Gastroesophageal sphincter (tissue), 4 donors: ENCODE data around the gene SPATA31D4. TPM values are rescaled to one million over a fixed set of nuclear protein-coding genes. Genes with fewer than 3 reads are reported as not detected.
"Not testable (repeated sequence)": the region's sequence is repeated elsewhere in the genome, so short reads cannot be mapped to it uniquely, and the experiment has no call there.

Experiments
- ATAC-seq: fragments of 150-250 bp; one replicate; pipeline ENCODE4 v1.9.1; 2016; ENCODE audit warnings: mild to moderate bottlenecking, moderate library complexity
- H3K27ac ChIP-seq, 4 donors: fragments of 200-600 bp; sonication (generic) in 3 of 4; 1 replicate in 3 of 4; 2 replicates in 1 of 4; pipeline ENCODE4 v1.5.1; 2016 to 2019
- H3K27me3 ChIP-seq: fragments of 200-600 bp; sonication (generic); one replicate; pipeline ENCODE4 v1.5.1; 2019
- H3K36me3 ChIP-seq, 2 donors: fragments of 200-600 bp; sonication (generic); one replicate each; pipeline ENCODE4 v1.5.1; 2019; ENCODE audit warnings: control low read depth in 1 of 2
- H3K4me1 ChIP-seq, 3 donors: fragments of 200-600 bp; sonication (generic); 1 replicate in 2 of 3; 2 replicates in 1 of 3; pipeline ENCODE4 v1.5.1; 2016 to 2019; ENCODE audit warnings: control low read depth in 2 of 3
- H3K4me3 ChIP-seq, 2 donors: fragments of 200-600 bp; sonication (generic); one replicate each; pipeline ENCODE4 v1.5.1; 2019; ENCODE audit warnings: mild to moderate bottlenecking in 1 of 2, moderate library complexity in 1 of 2
- H3K9me3 ChIP-seq, 3 donors: fragments of 200-600 bp; sonication (generic); one replicate each; pipeline ENCODE4 v1.5.1; 2017 to 2019; ENCODE audit warnings: control low read depth in 2 of 3
- EP300 ChIP-seq: sonication (generic); formaldehyde crosslinking; IDR thresholded peaks from one replicate; pipeline ENCODE4 v1.6.1; 2017; ENCODE audit warnings: antibody characterized with exemption, mild to moderate bottlenecking
- POLR2A ChIP-seq, 2 donors: fragments of 450-650 bp; IDR thresholded peaks; one replicate each; pipeline ENCODE4 v1.6.1; 2017; ENCODE audit warnings: antibody characterized with exemption in 2 of 2, mild to moderate bottlenecking in 2 of 2, moderate library complexity in 1 of 2
- POLR2AphosphoS5 ChIP-seq: sonication (generic); formaldehyde crosslinking; IDR thresholded peaks from one replicate; pipeline ENCODE4 v1.6.1; 2017; ENCODE audit warnings: antibody characterized with exemption
- WGBS, 2 donors: methylation state at CpG; one replicate each; pipeline ENCODE4 v1.1.5; 2018; ENCODE audit warnings: low coverage in 1 of 2; 5-methylcytosine and 5-hydroxymethylcytosine counted together
- total RNA-seq, 4 donors: library from RNA; depleted of rRNA; stranded (reverse); fragments of >200 nt; gene quantifications; one replicate each; pipeline ENCODE4 v1.1.0, GENCODE V29; 2016
- TF ChIP-seq, protein P1 (sequence below), 4 experiments: fragments of 200-600 bp in 2 of 4; fragments of 450-650 bp in 2 of 4; sonication (generic) in 1 of 4; IDR thresholded peaks; one replicate each; pipeline ENCODE4 v1.5.1; 2017 to 2019; ENCODE audit warnings: antibody characterized with exemption in 4 of 4, mild to moderate bottlenecking in 2 of 4, moderate library complexity in 2 of 4

Gene SPATA31D4
- total RNA-seq = not detected

DNA sequence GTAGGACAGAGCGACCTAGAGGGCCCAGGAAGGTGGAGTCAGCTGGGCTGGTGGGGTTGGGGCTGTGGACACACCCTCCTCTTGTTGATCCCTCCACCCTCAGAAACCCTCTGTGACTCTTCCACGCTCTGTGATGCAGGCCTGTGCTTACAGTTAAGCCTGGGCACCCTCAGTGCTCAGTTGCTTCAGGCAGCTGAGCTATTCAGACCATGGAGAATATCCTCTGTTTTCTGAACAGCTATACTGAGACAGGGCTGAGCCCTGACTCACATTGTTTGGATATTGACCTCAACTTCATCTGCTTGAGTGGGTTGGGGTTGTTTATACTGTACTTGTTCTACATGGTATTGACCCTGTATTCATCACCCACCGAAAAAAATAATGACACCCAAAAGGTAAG, at the start of gene SPATA31D4:
SPATA31D4 (plus strand) TSS at position 124 of the 400 bp plus-strand sequence; CDS start at position 210, 86 bp downstream.
- not testable (repeated sequence) for H3K36me3 ChIP-seq, H3K27ac ChIP-seq, H3K4me3 ChIP-seq, H3K9me3 ChIP-seq, H3K4me1 ChIP-seq, H3K27me3 ChIP-seq
- no CpG with 5 or more reads among the region's 3 CpGs for WGBS, 2 donors
- ATAC-seq = peak; percentile 19

DNA sequence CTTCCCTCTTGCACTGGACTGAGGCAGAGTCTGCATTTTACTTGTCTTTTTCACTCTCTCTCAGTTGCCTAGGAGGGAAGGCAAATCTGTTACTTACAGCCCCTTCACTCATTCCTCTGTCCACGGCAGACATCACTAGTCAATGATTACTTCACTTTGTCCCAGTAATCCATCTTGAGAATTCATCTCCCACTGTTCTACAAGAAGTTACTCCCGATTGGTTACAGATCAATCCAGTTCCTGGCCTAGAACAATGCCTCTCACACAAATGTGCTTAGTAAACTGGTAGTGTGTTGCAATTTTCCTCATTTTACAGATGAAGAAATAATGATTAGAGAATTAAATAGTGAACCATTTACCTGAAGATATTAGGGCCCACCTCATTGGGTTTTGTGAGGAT, 49.7 kb upstream of the SPATA31D4 start:
- H3K27ac ChIP-seq = no peak overlapping the region
- WGBS, 2 donors = 91% methylated on average over 2 of the region's 2 CpGs; no CpG with 5 or more reads in 1 of the 2 donors

DNA sequence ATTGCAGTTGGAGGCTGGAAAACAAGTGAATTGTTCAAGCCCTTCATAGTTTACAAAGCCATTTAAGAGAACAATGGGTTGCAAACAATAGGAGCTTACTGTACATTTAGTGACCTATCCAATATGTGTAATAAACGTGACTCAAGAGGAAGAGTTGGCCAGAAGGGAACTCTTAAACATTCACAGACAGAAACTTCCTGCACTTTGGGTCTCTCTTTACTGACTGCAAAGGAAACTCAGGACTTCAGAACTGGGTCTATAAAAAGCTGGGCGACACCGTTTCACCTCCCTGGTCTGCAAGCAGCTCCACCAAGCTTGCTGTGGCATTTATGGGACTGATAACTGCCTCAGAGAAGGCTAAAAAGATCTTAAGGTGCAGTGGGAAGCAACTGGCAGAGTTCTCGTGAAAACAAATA, 48.7 kb upstream of the SPATA31D4 start:
- ATAC-seq = no peak
- Histone ChIP-seq H3K9me3 (no peaks in the 10 kb centered on the region), H3K4me3 (no peak overlapping the region), H3K36me3 (no peaks in the 10 kb centered on the region), H3K27ac (no peak overlapping the region), H3K27me3 (no peaks in the 10 kb centered on the region), H3K4me1 (no peaks in the 10 kb centered on the region)
- no peak for TF ChIP-seq EP300
- TF ChIP-seq POLR2AphosphoS5 = no peak
- no peak for TF ChIP-seq POLR2A (IDR thresholded peaks at IDR 0.05)
- TF ChIP-seq, protein P1, sequence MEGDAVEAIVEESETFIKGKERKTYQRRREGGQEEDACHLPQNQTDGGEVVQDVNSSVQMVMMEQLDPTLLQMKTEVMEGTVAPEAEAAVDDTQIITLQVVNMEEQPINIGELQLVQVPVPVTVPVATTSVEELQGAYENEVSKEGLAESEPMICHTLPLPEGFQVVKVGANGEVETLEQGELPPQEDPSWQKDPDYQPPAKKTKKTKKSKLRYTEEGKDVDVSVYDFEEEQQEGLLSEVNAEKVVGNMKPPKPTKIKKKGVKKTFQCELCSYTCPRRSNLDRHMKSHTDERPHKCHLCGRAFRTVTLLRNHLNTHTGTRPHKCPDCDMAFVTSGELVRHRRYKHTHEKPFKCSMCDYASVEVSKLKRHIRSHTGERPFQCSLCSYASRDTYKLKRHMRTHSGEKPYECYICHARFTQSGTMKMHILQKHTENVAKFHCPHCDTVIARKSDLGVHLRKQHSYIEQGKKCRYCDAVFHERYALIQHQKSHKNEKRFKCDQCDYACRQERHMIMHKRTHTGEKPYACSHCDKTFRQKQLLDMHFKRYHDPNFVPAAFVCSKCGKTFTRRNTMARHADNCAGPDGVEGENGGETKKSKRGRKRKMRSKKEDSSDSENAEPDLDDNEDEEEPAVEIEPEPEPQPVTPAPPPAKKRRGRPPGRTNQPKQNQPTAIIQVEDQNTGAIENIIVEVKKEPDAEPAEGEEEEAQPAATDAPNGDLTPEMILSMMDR (IDR thresholded peaks at IDR 0.05) = no peak
- 33 to 42% methylated on average over 3 to 4 of the region's 4 CpGs for WGBS, 2 donors

More for the DNA sequence above, 49.7 kb upstream of the SPATA31D4 start:
- no peaks in the 10 kb centered on the region for H3K27me3 ChIP-seq
- no peaks in the 10 kb centered on the region for H3K9me3 ChIP-seq
- no peak for ATAC-seq
- H3K4me3 ChIP-seq = no peak overlapping the region
- no peaks in the 10 kb centered on the region for H3K4me1 ChIP-seq
- H3K36me3 ChIP-seq = no peaks in the 10 kb centered on the region
- TF ChIP-seq, protein P1 (IDR thresholded peaks at IDR 0.05) = no peak
- TF ChIP-seq POLR2A (IDR thresholded peaks at IDR 0.05) = no peak
- TF ChIP-seq EP300 = no peak
- no peak for TF ChIP-seq POLR2AphosphoS5

DNA sequence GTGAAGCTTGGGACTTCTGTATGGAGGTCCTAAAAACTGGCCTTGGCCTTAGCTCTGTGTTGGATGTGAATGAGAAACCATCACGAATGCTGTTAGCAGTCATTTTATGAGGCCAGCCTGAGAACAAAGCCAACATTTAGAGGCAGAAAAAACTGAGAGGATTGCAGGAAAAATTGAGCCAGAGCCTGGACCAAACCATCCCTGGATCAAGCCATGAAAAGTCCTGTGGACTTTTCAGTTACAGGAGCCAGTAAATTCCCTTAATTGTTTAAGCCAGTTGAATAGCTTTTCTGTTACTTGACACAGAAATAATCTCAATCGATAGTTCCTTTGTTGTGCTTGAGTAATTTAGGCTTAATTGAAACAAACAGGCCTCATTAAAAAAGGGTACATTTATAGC, 42.6 kb upstream of the SPATA31D4 start:
- no peaks in the 10 kb centered on the region for H3K4me1 ChIP-seq
- TF ChIP-seq EP300 = no peak
- no peak for TF ChIP-seq POLR2A (IDR thresholded peaks at IDR 0.05)
- TF ChIP-seq, protein P1 (IDR thresholded peaks at IDR 0.05) = no peak
- TF ChIP-seq POLR2AphosphoS5 = no peak
- no peak overlapping the region for H3K4me3 ChIP-seq
- no peaks in the 10 kb centered on the region for H3K27me3 ChIP-seq
- no peak for ATAC-seq
- H3K9me3 ChIP-seq = no peaks in the 10 kb centered on the region
- no peak overlapping the region for H3K27ac ChIP-seq
- no peaks in the 10 kb centered on the region for H3K36me3 ChIP-seq
- WGBS, 2 donors = 39 to 50% methylated on average over 2 of the region's 2 CpGs

DNA sequence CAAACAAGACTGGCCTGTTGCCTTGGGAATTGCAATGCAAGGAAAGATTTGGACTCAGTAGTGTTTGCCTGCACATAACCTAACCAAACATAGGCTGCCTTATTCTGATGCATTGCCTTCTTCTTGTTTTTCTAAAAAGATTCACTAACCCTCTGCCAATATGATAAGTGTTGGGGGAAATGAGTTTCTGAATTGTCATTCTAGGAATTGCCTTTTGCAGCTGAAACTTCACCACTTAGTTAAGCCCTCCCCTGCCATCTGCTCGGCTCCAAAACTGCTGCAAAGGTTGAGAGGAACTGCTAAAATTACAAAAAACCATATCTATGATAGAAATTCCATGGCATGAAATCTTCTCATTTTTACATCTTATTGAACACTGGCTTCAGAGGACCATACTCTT, 41.6 kb upstream of the SPATA31D4 start:
- H3K27ac ChIP-seq = no peak overlapping the region
- WGBS, 2 donors = 82% methylated on average over 1 of the region's 1 CpG; no CpG with 5 or more reads in 1 of the 2 donors
- no peaks in the 10 kb centered on the region for H3K36me3 ChIP-seq
- H3K4me3 ChIP-seq = no peak overlapping the region
- TF ChIP-seq, protein P1 (IDR thresholded peaks at IDR 0.05) = no peak
- TF ChIP-seq EP300 (no peak), POLR2AphosphoS5 (no peak), POLR2A (IDR thresholded peaks at IDR 0.05) (no peak)
- H3K4me1 ChIP-seq = no peaks in the 10 kb centered on the region
- ATAC-seq = no peak
- no peaks in the 10 kb centered on the region for H3K27me3 ChIP-seq
- H3K9me3 ChIP-seq = no peaks in the 10 kb centered on the region
